Inferior parietal cortex (tissue), 1 donor: Measurements from ENCODE around the gene CBLN2.

Experiments used
- DNase-seq: peaks from one replicate; pipeline ENCODE4 v3.0.0-alpha.2; 2016; ENCODE audit errors: extremely low spot score

CBLN2 gene

DNA sequence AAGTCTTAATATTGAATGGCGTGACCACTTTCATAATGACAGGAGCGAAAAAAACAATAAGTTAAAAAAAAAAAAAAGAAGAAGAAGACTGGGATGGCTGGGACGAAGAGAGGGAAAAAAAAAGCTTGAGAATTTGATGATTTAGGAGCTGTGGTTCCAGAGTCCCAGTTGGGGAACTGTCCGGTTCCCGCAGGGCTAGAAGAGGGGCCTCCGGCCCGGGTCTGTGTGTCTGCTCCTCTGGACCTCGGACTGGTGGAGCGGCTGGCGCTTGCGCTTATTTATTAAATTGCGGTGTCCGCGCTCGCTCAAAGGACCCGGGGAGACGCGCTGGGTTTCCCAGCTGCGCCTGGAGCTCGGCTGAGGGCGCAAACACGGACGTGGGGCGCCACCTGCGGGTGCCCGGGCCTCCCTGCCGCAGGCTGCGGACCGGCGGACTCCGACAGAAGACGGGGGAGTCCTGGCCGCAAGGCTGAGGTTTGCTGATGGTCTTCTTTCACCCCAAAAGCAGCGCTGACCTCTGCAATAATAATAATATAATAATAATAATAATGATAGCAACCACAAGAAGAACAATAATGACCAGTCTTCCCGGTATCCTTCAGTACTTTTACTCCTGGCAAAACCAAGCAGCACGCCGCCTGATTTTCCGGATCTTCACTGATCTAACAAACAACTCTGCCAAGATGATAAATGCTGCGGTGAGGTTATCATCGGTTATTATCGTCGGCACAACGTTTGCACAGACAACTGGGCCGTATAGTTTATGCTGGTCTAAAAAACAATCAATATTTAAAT is at the start of gene CBLN2:
Gene CBLN2 (minus strand): TSS at position 251 of the 795 bp plus-strand sequence. CDS start 2,182 bp downstream, outside the sequence.
- DNase-seq, result peak; percentile 71

DNA sequence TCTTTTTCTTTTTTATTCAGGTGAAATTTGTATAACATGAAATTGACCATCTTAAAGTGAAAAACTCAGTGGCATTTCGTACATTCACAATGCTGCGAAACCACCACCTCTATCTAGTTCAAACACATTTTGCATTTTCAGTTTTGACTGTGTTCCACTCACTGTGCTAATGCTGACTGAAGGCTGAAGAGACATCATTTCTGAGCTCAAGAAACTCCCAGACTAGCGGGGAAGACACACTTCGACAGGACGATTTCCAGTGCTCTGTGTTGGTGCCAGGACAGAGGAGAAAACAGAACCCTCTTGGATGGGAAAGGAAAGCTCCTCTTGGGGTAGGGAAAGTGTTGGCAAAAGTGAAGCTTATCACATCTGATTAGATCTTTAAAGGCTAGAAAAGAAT is 44.2 kb upstream of the CBLN2 start:
- peak; percentile 22 for DNase-seq

DNA sequence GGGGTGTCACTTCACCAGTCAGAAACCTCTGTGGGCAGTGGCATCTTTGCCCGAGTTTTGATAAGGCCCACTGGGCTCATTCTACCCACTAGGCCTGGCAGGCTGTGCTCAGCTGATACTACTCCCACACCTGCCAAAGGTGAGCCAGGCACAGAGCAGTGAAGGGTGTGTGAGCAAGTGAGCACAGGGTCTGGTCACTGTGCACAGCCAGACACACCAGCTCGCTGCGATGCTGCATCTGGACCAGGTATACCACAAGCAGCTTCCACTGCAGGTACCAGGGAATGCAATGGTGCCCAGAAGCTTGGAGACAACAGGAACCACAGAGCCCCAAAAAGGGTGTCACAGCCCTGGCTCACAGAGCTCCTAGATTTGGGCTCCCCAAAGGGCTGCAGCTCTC is 40.6 kb upstream of the CBLN2 start:
- DNase-seq, result no peak

DNA sequence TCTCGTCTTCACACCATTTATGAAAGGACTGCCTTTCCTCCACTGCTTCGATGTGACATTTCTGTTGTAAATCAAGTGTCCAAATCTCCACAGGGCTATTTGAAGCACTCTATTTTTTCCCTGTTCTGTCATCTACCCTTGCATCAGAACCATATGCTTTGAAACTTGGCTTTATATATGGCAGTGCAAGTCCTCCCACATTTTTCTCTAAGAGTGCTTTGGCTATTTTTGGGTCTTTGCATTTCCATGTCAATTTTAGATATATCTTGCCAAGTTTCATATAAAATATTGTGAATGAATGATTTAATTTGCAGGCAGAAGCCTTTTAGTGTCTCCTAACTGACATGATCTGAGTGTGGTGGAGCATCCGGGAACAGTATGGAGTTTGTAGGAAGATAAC is 37.8 kb upstream of the CBLN2 start:
- peak; percentile 38 for DNase-seq

- DNase-seq, result no peak
These were observed 28.8 kb upstream of the CBLN2 start for GRCh38 chr18:72572896-72573295.

- no peak for DNase-seq
These were observed 22.1 kb upstream of the CBLN2 start for GRCh38 chr18:72566290-72566689.

DNA sequence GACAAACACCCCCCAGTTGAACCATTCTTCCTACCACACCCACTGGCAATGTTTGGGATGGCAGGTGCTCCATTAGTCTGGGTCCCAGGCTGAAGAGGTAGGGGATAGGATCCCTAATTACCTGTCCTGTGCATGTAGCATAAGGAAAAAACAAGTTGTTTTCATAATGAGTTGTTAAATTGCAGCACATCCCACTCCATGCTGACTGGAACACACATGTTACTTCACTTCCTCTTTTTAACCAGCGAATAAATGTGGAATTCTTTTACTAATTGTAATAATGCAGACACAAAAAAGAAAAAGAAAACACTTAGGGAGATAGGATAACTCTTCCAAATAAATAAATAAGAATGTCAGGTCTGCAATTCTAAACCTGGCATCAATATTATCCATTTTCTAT is 11.8 kb upstream of the CBLN2 start:
- no peak for DNase-seq

DNA sequence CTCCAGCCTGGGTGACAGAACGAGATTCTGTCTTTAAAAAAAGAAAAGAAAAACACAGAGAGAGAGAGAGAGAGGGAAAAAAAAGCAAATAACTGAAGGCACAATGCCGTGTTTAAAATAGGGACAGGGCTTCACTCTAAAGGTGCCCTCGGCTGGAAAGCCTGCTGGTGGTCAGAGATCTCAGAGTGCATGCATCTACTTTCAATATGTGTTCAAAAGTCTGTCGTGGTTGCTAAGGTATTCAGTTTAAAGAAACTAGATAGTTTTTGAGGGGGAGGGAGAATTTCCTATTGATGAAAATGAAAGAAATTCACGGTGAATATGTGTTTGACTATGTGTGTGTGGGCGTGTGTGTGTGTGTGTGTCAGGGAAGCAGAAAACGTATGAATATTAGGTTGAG is 11.0 kb upstream of the CBLN2 start:
- no peak for DNase-seq

DNA sequence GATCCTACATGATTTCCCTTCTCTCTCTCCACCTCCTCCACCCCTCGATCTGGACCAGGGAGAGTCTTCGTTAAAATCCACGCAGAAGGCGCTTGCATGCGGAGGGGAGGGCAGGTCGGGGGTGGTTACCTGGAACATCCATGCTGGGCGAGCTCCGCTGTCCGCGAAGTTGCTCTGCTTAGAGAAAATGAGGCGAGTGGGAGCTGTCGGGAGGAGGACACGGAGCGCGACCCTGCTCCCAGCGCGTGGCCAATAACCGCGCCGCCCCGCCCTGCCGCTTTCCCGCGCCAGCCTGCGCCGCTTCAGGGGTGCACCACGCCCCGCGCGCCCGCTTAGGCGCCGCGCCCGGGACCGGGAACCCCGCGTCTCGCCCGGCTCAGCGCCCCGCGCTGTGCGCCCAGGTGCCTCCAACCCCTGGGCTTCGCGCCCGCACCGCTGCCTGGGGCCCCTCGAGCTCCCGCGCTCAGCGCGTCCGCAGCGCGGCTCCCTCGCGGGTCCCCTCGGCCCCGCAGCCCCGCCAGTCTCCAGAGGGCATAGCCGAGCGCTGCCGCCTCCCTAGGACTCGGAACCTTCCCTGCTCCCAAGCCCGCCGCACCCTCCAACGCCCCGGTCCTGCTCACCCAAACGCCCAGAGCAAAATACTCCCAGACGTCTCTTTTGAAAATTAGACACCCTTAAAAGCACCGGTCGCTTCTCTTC is 636 bp downstream of the CBLN2 start:
- no peak for DNase-seq

DNA sequence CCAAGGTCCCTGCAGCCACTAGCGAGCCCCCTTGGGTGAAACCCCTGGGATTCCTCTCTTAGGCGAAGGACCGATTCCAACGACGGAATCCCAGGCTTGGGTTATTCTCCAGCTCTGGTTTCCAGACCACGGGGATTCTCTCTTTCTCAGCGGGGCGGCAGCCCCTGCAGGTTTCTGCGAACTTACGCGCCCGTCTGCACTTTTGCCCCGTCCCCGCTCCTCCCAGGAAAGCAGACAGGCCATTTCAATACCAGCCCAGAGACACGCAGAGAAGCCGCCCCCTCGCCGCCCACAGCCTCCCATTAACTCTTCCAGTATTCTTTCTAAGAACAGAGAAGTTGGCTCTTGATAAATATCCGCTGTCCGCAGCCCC is 1.2 kb downstream of the CBLN2 start:
- no peak for DNase-seq

DNA sequence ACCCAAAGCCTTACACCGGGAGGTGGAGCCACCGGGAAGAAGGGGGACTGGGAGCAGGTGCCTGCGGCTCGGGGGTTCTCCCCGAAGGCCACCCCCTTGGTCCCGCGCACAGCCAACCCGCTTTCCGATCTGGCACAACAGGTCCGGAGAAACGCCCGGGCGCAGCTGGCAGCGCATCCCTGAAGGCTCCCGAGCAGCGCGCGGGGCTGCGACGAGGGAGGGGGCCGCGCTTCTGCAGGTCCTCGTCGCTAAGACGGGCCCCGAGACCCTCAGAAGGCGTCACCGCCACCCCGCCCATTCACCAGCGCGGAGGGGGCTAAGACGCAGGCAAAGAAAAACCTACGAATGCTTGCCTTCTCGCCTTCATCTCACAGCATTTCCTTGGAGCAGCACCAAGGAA is 1.8 kb downstream of the CBLN2 start:
- DNase-seq, result no peak

- no peak for DNase-seq
These were observed 2.2 kb downstream of the CBLN2 start for GRCh38 chr18:72541871-72542332.

- DNase-seq, result no peak
These were observed 4.2 kb downstream of the CBLN2 start for GRCh38 chr18:72539901-72540300.

DNA sequence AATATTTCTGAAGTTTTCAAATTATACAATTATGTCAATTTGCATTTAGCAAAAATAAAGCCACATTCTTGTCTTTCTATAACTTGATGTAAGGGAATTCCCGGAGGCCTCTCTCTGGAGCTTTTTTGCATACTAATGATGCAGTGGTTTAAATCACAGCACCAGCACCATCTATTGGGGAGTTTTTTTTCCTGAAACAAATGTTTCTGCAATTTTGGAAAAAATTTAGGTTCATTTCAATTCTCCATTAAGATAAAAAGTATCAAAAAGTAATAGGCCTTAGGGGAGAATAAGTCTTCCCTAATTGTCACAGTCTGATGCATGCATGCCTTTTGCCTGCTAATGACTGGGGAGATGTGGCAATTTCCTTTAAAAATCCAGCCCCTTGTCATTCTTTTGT is 13.5 kb downstream of the CBLN2 start:
- DNase-seq, result no peak

GRCh38 chr18:72504866-72505265 is 39.3 kb downstream of the CBLN2 start:
- DNase-seq, result no peak

DNA sequence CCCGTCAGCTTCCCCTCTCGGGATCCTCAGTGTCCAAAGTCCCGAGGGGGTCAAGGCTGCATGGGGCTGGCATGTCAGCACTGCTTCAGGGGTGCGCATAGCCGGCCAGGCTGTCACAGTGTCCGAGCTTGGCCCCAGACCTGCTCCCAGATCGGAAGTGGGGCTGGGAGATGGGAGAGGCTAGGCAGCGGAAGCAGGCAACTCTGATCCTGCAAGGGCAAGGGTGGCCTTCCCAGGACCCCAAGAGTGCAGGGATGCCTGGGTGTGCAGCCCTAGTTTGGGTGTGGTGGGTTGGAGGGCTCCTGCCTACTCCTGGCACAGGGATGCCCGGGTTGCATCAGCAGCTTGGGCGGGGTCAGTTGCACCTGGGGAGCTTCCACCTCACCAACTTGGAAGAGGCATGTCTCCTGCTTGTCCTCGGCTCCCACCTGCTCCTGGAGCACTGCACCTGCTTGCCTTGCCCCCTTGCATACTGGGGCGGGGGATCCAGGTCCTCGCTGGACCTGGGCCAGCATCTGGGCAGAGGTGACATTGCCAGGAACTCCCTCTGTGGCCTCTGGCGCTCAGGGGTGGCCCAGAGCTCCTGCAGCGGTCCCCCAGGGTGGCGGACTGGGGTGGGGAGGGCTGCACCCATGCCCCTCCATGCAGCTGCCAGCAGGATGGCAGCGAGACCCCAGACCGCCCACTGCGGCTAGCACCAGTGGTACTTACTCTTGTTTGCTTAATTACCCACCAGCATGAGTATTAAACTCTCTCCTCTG is 41.3 kb downstream of the CBLN2 start:
- no peak for DNase-seq

GRCh38 chr18:72492497-72492896 is 51.6 kb downstream of the CBLN2 start:
- no peak for DNase-seq
